B cell (primary cell): Measurements from ENCODE around the gene SDK1.

Experiments used
- CTCF ChIP-seq: fragments of 200-600 bp; IDR thresholded peaks from one replicate; pipeline ENCODE4 v1.8.0; 2022; ENCODE audit warnings: antibody characterized with exemption, mild to moderate bottlenecking
- EZH2 ChIP-seq: IDR thresholded peaks from 2 replicates; pipeline ENCODE4 v1.6.1; 2012; ENCODE audit warnings: borderline replicate concordance, low read depth, mild to moderate bottlenecking, moderate library complexity, low read length; ENCODE audit not compliant: insufficient read depth, poor library complexity, severe bottlenecking

DNA sequence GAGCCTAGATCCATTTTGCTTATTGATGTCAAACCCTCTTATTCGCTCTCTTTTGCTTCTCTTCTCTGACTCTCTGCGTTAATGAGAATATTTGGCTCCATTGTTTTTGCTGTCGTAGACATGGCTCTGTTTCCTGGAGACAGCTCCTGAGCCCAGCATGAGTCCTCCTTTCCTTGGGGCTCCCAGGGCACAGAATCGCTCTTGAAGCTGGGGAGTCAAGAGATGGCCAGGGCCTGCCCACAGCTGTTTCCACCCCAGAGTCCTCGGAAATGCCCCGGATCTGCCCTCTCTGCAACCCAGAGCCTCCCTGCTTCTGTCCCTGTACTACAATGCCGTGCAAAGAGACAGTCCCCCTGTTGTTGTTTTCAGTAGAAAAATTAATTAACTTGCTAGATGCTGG, 814.4 kb downstream of the SDK1 start:
- no peak for TF ChIP-seq CTCF
- no peak for TF ChIP-seq EZH2
